ENCODE data around the gene CHMP1A.

DNA sequence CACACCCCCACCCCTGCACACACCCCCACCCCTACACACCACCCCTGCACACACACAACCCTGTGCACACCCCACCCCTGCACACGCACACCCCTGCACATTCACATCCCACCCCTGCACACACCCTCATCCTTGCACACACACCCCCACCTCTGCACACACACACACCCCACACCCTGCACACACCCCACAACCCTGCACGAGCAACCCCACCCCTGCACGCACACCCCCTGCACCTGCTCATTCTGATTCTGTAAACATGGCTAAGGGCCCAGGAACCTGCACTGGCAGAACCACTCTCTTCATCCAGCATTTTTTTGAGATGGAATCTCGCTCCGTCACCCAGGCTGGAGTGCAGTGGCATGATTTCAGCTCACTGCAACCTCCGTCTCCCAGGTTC lies 18.1 kb downstream of the CHMP1A start:
- no peak for TF ChIP-seq CTCF (IDR thresholded peaks at IDR 0.05)
- no peak for TF ChIP-seq EP300 (IDR thresholded peaks at IDR 0.05)
- TF ChIP-seq POLR2A (IDR thresholded peaks at IDR 0.05), result no peak

Data from ovary (tissue), 3 donors.